Measurements from ENCODE around the gene PSMB10. TPM values are rescaled to one million over a fixed set of nuclear protein-coding genes. Genes with fewer than 3 reads are reported as not detected.

PSMB10 gene
- total and polyA plus RNA-seq, 2 donors (not counting 3 experiments of a cell fraction or from before 2014, with no cell fraction given): 40.8 to 54.7 TPM

DNA sequence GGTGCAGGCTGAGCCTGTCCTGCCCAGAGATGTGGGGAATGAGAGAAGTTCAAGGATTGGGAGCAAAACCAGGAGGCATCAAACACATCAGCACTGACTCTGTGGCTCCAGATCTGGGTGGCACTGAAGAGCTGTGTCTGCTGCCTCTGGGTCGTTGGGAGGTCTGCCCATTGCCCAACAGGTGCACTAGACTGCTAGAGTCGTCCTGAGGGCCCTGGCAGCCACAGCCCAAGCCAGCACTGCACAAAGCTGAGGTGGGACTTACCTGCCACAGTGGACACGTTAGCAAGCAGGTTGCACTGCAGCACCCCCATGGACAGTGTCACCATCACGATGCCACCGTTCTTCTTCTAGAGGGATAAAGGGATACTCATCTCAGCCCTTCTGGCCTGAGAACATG is 40.4 kb upstream of the PSMB10 start:
- dilution Hi-C loops (cut with MboI; ENCODE audit: extremely low pct_ligation_motif_present, low sequenced_read_pairs): no loop called here
- no TSS peak for BruUV-seq (replicated peaks)
- ChIA-PET CTCF (interaction anchor here (1.6 kb wide), 1 partner anchor 64 kb away, joined by 4 read pairs; no protein-coding TSS in a partner anchor), POLR2A (no interaction called here)
- H3K79me2 ChIP-seq (ENCODE audit: control insufficient read depth, insufficient read depth, low read length): no peaks in the 10 kb centered on the region
- no peaks in the 10 kb centered on the region for H3K9me1 ChIP-seq (replicated peaks; ENCODE audit: control insufficient read depth, extremely low read depth, insufficient read depth, low read length)
- DNase-seq (ENCODE audit: low read depth, low spot score) (no peak), FAIRE-seq (no peak)
- no peak overlapping the region for H3K9ac ChIP-seq (replicated peaks; ENCODE audit: extremely low read depth, insufficient read depth, low read length)
- no peak overlapping the region for H3K4me3 ChIP-seq (replicated peaks in 1 of 3; ENCODE audit: insufficient read depth in 1 of 3, low read depth in 1 of 3, low read length in 3 of 3)
- H3K4me1 ChIP-seq (ENCODE audit: control insufficient read depth, extremely low read depth, insufficient read depth, low read length): no peaks in the 10 kb centered on the region
- TF ChIP-seq POLR2A (IDR thresholded peaks at IDR 0.05; ENCODE audit: low read depth, low read length) (no peak), EZH2 (IDR thresholded peaks at IDR 0.05; ENCODE audit: borderline replicate concordance, low read depth, low read length, severe bottlenecking) (no peak), JUN (IDR thresholded peaks at IDR 0.05; ENCODE audit: borderline replicate concordance, insufficient read depth, insufficient read length, low read depth) (no peak), POLR2AphosphoS5 (IDR thresholded peaks at IDR 0.05; ENCODE audit: insufficient read depth, low read depth, low read length) (no peak), MYC (IDR thresholded peaks at IDR 0.05; ENCODE audit: low read depth, low read length) (no peak), GATA2 (IDR thresholded peaks at IDR 0.05; ENCODE audit: insufficient read depth, insufficient read length, low read depth, low read length) (no peak), FOS (IDR thresholded peaks at IDR 0.05; ENCODE audit: borderline replicate concordance, insufficient read depth, low read length) (no peak)
- TF ChIP-seq, protein P1, sequence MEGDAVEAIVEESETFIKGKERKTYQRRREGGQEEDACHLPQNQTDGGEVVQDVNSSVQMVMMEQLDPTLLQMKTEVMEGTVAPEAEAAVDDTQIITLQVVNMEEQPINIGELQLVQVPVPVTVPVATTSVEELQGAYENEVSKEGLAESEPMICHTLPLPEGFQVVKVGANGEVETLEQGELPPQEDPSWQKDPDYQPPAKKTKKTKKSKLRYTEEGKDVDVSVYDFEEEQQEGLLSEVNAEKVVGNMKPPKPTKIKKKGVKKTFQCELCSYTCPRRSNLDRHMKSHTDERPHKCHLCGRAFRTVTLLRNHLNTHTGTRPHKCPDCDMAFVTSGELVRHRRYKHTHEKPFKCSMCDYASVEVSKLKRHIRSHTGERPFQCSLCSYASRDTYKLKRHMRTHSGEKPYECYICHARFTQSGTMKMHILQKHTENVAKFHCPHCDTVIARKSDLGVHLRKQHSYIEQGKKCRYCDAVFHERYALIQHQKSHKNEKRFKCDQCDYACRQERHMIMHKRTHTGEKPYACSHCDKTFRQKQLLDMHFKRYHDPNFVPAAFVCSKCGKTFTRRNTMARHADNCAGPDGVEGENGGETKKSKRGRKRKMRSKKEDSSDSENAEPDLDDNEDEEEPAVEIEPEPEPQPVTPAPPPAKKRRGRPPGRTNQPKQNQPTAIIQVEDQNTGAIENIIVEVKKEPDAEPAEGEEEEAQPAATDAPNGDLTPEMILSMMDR (IDR thresholded peaks at IDR 0.05; ENCODE audit: extremely low read depth in 1 of 2, insufficient read depth in 1 of 2, low read depth in 1 of 2, low read length in 2 of 2): no peak
- TF ChIP-seq, protein P2, sequence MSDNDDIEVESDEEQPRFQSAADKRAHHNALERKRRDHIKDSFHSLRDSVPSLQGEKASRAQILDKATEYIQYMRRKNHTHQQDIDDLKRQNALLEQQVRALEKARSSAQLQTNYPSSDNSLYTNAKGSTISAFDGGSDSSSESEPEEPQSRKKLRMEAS (IDR thresholded peaks at IDR 0.05; ENCODE audit: insufficient read depth, insufficient read length): no peak
- H4K20me1 ChIP-seq (replicated peaks; ENCODE audit: control insufficient read depth, extremely low read depth, insufficient read depth, low read length): no peaks in the 10 kb centered on the region
- intact Hi-C loops (cut with micrococcal nuclease): no loop called here
- no peak overlapping the region for H3K4me2 ChIP-seq (ENCODE audit: insufficient read depth, low read length)
- H3K27ac ChIP-seq (ENCODE audit: insufficient read depth, low read depth, low read length): no peak overlapping the region
- no peaks in the 10 kb centered on the region for H3K36me3 ChIP-seq (ENCODE audit: control insufficient read depth in 2 of 2, extremely low read depth in 1 of 2, insufficient read depth in 2 of 2, low read length in 2 of 2)
- peaks cover 0 to 3% of the 10 kb centered on the region in 2 experiments for H3K27me3 ChIP-seq (ENCODE audit: control insufficient read depth in 2 of 2, insufficient read depth in 2 of 2, low read length in 2 of 2)
- H2AFZ ChIP-seq (ENCODE audit: low read depth, low read length): no peak overlapping the region
- H3K9me3 ChIP-seq (replicated peaks; ENCODE audit: control insufficient read depth, insufficient read depth, low read length): no peaks in the 10 kb centered on the region

All from endothelial cell of umbilical vein (primary cell).